Measurements from ENCODE around the gene TNS4. TPM values are rescaled to one million over a fixed set of nuclear protein-coding genes. Genes with fewer than 3 reads are reported as not detected.

TNS4 gene
- total and polyA plus RNA-seq, 7 donors: 1.2 to 6.9 (median 1.8) TPM; not detected in 4

DNA sequence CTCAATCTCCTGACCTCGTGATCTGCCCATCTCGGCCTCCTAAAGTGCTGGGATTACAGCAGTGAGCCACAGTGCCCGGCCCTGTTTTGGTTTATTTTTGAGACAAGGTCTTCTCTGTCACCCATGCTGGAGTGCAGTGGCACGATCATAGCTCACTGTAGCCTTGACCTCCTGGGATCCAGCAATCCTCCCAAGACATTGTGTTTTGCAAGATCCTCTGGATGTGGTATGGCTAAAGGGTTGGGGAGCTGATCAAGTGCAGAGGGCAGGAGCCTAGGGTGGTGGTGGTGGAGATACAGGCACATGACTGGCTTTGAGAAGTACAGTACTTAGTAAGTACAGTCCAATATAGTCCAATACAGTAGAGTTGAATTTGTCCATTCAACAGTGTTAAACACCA lies 16.6 kb upstream of the TNS4 start:
- intact Hi-C loops (cut with DNase I): no loop called here
- Histone ChIP-seq H3K36me3 (no peaks in the 10 kb centered on the region), H3K4me3 (no peak overlapping the region), H3K27me3 (no peaks in the 10 kb centered on the region), H3K4me1 (no peaks in the 10 kb centered on the region), H3K9me3 (no peaks in the 10 kb centered on the region), H3K27ac (no peak overlapping the region)
- peak; percentile 33 for DNase-seq
- 91 to 93% methylated on average over 4 of the region's 4 CpGs for WGBS, 2 donors
- no peak for TF ChIP-seq EP300 (IDR thresholded peaks at IDR 0.05)
- TF ChIP-seq, protein P1, sequence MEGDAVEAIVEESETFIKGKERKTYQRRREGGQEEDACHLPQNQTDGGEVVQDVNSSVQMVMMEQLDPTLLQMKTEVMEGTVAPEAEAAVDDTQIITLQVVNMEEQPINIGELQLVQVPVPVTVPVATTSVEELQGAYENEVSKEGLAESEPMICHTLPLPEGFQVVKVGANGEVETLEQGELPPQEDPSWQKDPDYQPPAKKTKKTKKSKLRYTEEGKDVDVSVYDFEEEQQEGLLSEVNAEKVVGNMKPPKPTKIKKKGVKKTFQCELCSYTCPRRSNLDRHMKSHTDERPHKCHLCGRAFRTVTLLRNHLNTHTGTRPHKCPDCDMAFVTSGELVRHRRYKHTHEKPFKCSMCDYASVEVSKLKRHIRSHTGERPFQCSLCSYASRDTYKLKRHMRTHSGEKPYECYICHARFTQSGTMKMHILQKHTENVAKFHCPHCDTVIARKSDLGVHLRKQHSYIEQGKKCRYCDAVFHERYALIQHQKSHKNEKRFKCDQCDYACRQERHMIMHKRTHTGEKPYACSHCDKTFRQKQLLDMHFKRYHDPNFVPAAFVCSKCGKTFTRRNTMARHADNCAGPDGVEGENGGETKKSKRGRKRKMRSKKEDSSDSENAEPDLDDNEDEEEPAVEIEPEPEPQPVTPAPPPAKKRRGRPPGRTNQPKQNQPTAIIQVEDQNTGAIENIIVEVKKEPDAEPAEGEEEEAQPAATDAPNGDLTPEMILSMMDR (IDR thresholded peaks at IDR 0.05): no peak
- TF ChIP-seq POLR2A (IDR thresholded peaks at IDR 0.05): no peak
- TF ChIP-seq POLR2AphosphoS5 (IDR thresholded peaks at IDR 0.05): no peak

DNA sequence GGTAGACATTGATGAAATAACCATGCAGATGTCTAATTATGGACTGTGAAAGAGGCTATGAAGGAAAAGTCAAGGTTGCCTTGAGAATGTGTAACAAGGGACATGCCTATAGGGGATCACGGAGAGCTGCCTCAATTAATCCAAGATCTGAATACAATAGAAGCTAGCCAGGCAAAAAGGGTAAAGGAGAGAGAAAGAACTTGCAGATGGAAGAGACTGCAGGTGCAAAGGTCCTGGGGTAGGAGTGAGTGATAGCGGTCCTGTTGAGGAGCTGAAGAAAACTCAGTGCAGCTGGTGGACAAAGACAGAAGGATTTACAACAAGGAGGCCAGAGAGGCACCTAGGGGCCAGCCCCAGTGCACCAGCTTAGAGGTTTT lies 15.9 kb upstream of the TNS4 start:
- H3K27me3 ChIP-seq: no peaks in the 10 kb centered on the region
- 75 to 77% methylated on average over 2 of the region's 2 CpGs for WGBS, 2 donors
- H3K9me3 ChIP-seq: no peaks in the 10 kb centered on the region
- peak; percentile 12 for DNase-seq
- no peak for TF ChIP-seq POLR2AphosphoS5 (IDR thresholded peaks at IDR 0.05)
- no peak for TF ChIP-seq EP300 (IDR thresholded peaks at IDR 0.05)
- TF ChIP-seq POLR2A (IDR thresholded peaks at IDR 0.05): no peak
- TF ChIP-seq, protein P1 (IDR thresholded peaks at IDR 0.05): no peak
- H3K27ac ChIP-seq: no peak overlapping the region
- no peak overlapping the region for H3K4me3 ChIP-seq
- intact Hi-C loops (cut with DNase I): no loop called here
- no peaks in the 10 kb centered on the region for H3K36me3 ChIP-seq
- H3K4me1 ChIP-seq: peaks cover 0 to 2% (median under 1%) of the 10 kb centered on the region in 4 donors

DNA sequence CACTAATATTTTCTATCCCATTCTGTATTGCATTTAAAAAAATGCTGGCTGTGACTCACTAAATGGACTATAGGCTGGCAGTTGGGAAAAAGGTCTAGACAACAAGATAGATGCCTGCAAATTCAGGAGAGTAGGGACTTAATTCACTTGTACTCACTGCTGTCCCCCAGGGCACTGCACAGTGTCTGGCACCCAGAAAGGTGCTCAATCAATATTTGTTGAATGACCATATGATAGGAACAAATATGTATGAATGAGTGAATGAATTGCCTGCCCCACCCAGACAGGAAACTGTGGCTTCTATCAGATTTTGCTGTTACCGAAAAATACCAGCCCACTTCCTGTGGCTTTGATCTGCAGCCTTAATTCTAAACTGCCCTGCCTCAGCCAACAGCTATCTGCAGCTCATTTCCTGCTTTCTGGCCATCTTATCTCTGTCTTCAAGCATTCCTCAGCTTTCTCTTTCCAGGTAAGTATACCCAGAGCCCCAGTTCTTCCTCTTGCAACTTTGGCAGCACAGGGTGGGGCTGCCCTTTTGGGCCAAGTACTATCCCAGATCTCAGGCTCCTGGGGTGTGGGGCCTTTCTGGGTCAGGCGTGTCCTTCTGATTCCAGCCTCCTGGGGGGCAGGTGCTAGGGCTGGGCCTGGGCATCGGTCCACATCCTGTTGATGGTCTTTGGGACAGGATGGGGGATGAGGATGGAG lies 15.3 kb upstream of the TNS4 start:
- no peak overlapping the region for H3K4me3 ChIP-seq
- no peaks in the 10 kb centered on the region for H3K36me3 ChIP-seq
- TF ChIP-seq POLR2AphosphoS5 (IDR thresholded peaks at IDR 0.05) (no peak), EP300 (IDR thresholded peaks at IDR 0.05) (no peak), POLR2A (IDR thresholded peaks at IDR 0.05) (no peak)
- TF ChIP-seq, protein P1 (IDR thresholded peaks at IDR 0.05): no peak
- H3K4me1 ChIP-seq: peaks cover 0 to 8% (median 5%) of the 10 kb centered on the region in 4 donors
- H3K9me3 ChIP-seq: no peaks in the 10 kb centered on the region
- WGBS, 2 donors: 8 to 14% methylated on average over 3 of the region's 3 CpGs
- intact Hi-C loops (cut with DNase I): no loop called here
- no peak overlapping the region for H3K27ac ChIP-seq
- peak; percentile 36 for DNase-seq
- H3K27me3 ChIP-seq: no peaks in the 10 kb centered on the region

DNA sequence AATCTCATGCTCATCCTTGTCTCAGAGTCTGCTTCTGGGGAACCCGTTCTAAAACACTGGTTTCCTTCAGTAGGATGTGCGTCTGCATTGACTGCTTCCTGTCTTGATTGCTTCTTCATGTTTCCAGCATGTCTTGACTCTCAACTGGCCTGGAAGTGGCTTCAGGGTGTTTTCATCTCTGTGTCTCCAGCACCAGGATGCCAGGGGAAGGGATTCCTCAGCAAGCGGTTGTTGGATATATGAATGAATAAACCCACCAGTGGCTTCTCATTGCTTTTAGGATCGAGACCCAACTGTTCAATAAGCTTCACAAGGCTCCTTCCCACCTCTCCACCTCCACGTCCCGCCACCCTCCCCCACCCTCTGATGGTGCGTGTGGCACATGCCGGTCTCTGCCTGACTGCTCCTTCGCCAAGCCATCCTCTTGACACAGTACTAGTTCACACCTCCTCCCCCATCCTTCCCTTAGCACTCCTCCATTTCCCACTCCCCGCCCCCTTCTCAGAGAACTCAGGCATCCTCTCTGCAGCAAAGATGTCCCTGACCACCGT lies 14.1 kb upstream of the TNS4 start:
- no peak overlapping the region for H3K27ac ChIP-seq
- H3K36me3 ChIP-seq: no peaks in the 10 kb centered on the region
- no peak for TF ChIP-seq POLR2AphosphoS5 (IDR thresholded peaks at IDR 0.05)
- no peak for TF ChIP-seq POLR2A (IDR thresholded peaks at IDR 0.05)
- TF ChIP-seq EP300 (IDR thresholded peaks at IDR 0.05): no peak
- TF ChIP-seq, protein P1 (IDR thresholded peaks at IDR 0.05): no peak
- peak; percentile 24 for DNase-seq
- no peaks in the 10 kb centered on the region for H3K27me3 ChIP-seq
- no peaks in the 10 kb centered on the region for H3K9me3 ChIP-seq
- intact Hi-C loops (cut with DNase I): no loop called here
- peaks cover 0 to 19% (median 16%) of the 10 kb centered on the region in 4 donors for H3K4me1 ChIP-seq
- 64 to 88% methylated on average over 11 of the region's 11 CpGs for WGBS, 2 donors
- no peak overlapping the region for H3K4me3 ChIP-seq

Data from sigmoid colon (tissue), 7 donors.